PFSK-1 (cell line): Measurements from ENCODE around the gene SCRN2.

Experiments
- POLR2AphosphoS5 ChIP-seq: IDR thresholded peaks from 2 replicates; pipeline ENCODE4 v1.6.1; 2012; ENCODE audit warnings: low read depth, mild to moderate bottlenecking, control low read depth, low read length, moderate library complexity
- REST ChIP-seq, 2 experiments: IDR thresholded peaks; 2 replicates each; pipeline versions ENCODE4 v1.6.1 to v1.8.0; 2011 to 2012; ENCODE audit warnings: low read depth in 2 of 2, low read length in 2 of 2, control low read depth in 1 of 2, inconsistent platforms in 1 of 2, mild to moderate bottlenecking in 1 of 2, moderate library complexity in 1 of 2; ENCODE audit not compliant: insufficient read depth in 1 of 2
- SIN3A ChIP-seq: IDR thresholded peaks from 2 replicates; pipeline ENCODE4 v1.6.1; 2012; ENCODE audit warnings: mild to moderate bottlenecking, low read length, moderate library complexity, borderline replicate concordance; ENCODE audit not compliant: insufficient read depth

- TF ChIP-seq REST (IDR thresholded peaks at IDR 0.05; ENCODE audit: insufficient read depth in 1 of 2, low read depth in 2 of 2, low read length in 2 of 2) (no peak), POLR2AphosphoS5 (no peak), SIN3A (no peak)
These were observed 20.9 kb downstream of the SCRN2 start for GRCh38 chr17:47820033-47820789.
